HG02943 (cell line): ENCODE measurements around the gene WWP2.

Experiments used
- ATAC-seq: cut with Tn5 transposase; IDR thresholded peaks from one replicate; pipeline ENCODE4 v1.9.1; 2021; ENCODE audit warnings: mild to moderate bottlenecking, low read depth, moderate library complexity; ENCODE audit not compliant: unreplicated experiment

Gene WWP2

DNA sequence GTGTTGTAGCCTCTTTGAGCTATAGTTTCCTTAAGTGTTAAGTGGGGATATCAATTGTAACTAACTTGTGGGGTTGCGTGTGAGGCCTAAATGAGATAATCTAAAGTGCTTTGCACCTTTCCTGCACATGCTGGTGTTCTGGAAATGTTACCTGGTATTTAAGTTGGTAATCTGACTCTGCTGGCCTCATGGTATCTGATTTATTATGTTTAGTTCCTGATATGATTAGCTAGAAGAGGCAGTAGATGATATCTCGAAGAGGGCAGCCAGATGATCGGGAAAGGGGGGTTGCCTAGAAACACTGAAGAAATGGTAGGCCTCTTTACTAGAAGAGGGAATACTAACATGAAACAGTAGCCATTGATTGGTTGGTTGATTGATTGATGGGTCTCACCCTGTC, 123.6 kb downstream of the WWP2 start:
- ATAC-seq: no peak

- ATAC-seq: no peak
Observed at GRCh38 chr16:69886726-69887125, 124.6 kb downstream of the WWP2 start.

- no peak for ATAC-seq
Observed at GRCh38 chr16:69888005-69888590, 126.0 kb downstream of the WWP2 start.

DNA sequence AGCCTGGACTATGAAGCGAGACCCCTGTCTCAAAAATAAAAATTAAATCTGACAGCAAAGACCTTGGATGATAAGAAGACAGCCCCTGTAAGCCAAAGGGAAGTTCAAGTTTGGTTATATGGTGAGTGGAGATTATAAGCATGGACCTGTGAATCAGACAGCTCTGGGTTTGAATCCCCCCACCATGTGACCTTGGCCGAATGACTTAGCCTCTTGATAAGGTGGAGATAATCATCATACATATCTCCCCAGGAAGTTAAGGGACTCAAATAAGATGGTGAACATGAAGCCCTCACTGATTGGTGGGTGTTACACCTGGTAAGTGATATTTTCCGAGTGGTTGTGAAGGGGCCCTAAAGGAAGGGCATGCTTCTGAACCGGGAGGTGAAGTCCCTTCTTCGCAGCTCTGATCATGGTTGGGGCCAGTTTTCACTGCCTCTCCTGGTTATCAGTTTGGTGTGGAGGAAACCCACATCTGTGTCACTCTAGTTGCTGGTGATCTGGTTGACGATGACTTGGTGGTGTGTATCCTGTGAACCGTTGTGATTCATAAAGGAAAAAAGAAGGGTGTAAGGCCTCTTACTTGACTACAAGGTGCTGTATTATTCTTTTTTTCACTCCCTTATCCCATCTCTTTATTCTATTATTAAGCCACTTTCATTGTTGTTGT, 127.3 kb downstream of the WWP2 start:
- no peak for ATAC-seq

GRCh38 chr16:69890114-69890891, 128.2 kb downstream of the WWP2 start:
- ATAC-seq: no peak

- ATAC-seq: no peak
Observed at GRCh38 chr16:69890892-69891282, 128.8 kb downstream of the WWP2 start.

DNA sequence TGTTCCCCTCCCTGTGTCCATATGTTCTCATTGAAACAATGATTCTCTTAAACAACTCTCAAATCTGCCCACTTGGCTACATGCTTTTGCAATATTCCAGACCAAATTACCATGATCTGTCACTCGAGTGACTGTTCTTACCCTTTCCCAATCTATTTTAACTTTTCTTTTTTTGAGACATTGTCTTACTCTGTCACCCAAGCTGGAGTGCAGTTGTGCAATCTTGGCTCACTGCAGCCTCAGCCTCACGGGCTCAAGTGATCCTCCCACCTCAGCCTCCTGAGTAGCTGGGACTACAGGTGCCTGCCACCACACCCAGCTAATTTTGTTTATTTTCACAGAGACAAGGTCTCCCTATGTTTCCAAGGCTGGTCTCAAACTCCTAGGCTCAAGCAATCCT, 130.2 kb downstream of the WWP2 start:
- ATAC-seq: no peak

DNA sequence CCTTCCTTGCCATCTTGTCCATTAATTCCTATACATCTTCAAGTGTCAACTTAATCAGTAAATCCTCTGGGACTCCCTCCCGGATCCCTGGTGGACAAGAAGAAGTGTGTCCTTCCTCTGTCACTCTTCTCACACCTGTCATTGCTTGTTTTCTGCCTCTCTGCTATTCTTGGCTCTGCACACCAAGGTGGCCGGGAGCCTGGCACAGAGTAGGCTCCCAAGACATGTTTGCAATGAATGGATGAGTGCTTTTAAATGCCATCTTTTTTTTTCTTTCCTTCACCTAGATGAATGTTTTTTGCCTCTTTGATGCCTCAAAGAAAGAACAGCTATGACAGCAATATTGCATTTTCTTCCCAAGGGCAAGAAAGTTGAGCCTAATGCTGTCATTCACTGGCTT, 131.0 kb downstream of the WWP2 start:
- no peak for ATAC-seq

GRCh38 chr16:69894676-69895075, 132.5 kb downstream of the WWP2 start:
- no peak for ATAC-seq

GRCh38 chr16:69903865-69904415, 141.8 kb downstream of the WWP2 start:
- ATAC-seq: no peak

DNA sequence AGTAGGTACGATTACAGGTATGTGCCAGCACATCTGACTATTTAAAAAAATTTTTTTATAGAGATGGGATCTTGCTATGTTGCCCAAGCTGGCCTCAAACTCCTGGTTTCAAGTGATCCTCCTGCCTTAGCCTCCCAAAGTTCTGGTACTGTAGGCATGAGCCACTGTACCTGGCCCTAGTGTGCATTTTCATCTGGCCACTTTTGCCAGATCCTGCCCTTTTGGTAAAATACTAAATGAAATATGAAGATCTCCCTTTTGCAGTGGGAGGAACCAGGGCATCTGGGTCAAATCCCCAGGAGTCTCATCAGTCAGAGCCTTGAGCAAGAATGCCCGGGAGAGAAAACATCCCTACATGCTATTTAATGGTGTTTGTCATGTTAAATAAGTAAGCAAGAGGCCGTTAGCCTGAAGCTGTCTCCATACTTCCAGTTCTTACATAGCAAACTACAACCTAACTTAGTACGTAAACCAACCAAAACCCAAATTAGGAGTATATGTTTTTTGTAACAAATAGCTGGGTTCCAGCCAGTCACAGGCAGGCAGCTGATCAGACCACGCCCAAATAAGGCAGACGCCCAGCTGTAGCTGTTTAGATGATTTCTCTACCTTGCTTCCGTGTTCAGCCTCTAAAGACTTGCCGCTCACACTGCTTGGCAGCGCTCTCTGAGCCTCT, 142.5 kb downstream of the WWP2 start:
- ATAC-seq: no peak

- no peak for ATAC-seq
Observed at GRCh38 chr16:69905171-69905555, 143.0 kb downstream of the WWP2 start.

- ATAC-seq: no peak
Observed at GRCh38 chr16:69906838-69907401, 144.8 kb downstream of the WWP2 start.

- ATAC-seq: no peak
Observed at GRCh38 chr16:69909043-69909442, 146.9 kb downstream of the WWP2 start.

GRCh38 chr16:69909760-69910159, 147.6 kb downstream of the WWP2 start:
- no peak for ATAC-seq

GRCh38 chr16:69910964-69911363, 148.8 kb downstream of the WWP2 start:
- no peak for ATAC-seq

DNA sequence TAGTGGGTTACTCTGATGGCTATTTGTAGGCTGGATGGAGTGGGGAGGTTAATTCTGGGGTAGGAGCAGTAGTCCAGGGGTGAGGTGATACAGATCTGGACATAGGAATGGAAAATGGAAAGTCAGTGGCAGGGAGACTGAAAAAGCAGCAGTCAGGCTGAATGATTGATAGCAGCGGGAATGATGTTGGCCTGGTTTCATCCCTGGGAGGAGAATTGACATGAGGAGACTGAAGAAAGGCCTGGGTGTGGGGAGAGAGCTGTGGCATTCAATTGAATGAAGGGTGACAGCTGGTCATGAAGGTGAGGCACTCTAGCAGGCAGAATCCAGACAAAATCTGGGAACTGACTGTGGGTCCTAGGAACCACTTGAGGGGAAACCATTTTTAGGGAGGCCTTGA, 154.3 kb downstream of the WWP2 start:
- no peak for ATAC-seq

GRCh38 chr16:69917311-69917710, 155.2 kb downstream of the WWP2 start:
- no peak for ATAC-seq

DNA sequence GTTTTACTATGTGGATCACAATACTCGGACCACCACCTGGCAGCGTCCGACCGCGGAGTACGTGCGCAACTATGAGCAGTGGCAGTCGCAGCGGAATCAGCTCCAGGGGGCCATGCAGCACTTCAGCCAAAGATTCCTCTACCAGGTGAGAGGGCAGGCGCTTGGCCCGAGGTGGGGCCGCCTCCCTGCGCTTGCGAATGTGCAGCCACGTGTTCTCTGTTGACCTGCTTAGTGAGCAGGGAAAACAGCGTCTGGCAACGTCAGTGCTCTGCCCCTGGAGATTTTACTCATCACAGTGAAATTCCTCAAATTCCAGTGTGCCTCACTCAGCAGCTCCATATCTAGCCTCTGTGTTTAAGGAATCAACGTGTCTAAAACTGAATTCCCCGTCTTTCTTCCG, 155.6 kb downstream of the WWP2 start:
- ATAC-seq: no peak

DNA sequence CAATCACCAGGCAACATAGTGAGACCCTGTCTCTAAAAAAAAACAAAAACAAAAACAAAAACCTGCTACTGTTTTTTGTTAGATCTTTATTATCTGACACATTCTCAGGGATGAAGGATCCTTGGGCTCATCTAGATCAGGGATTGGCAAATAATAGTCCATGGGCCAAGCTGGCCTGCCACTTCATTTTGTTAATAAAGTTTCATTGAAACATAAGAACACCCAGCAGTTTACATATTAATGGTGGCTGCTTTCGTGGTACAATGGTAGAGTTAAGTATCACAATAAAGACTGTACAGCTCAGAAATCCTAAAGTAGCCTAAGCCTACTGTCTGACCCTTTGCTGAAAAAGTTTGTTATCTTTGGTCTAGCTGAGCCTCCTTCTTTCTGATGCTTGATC, 156.1 kb downstream of the WWP2 start:
- ATAC-seq: no peak

DNA sequence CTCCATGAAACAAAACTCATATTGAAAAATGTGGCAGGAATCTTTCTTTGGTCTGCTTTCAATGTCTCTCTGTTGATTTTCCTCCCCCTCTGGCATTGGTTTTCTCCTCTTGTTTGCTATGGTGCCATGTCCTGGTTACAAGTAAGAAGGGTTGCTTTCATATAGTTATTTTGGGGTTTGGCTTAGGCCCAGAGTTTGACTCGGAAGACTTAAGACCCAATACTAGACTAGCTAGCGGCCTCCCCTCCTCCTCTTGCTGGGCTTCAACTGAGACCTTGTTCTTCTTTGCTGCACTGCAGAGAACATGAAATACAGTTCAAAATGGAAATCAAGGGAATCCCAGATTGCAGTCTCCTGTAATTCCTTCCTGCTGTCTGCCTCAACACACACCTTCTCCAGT, 159.0 kb downstream of the WWP2 start:
- ATAC-seq: no peak
